Measurements from ENCODE around the gene IKZF4.

DNA sequence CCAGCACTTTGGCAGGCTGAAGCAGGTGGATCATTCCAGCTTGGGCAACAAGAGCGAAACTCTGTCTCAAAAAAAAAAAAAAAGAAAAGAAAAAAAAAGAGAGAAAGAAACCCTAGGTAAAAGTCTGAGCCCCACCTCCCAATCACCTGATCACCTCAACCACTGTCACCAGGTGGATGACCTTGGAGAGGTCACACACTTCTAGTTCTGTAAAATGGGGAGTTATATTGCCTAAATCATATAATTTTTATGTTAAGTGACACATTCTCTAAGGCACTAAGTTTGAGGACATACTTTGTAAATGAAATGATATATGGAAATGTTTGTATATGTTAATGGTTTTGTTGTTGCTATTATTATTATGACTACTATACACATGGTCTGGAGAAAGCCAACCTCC, 57.6 kb downstream of the IKZF4 start:
- no peak for TF ChIP-seq RARB (CRISPR knock-in tag; IDR thresholded peaks at IDR 0.05)
- TF ChIP-seq PATZ1 (CRISPR knock-in tag; IDR thresholded peaks at IDR 0.05; ENCODE audit: borderline replicate concordance): no peak
- TF ChIP-seq ESRRG (CRISPR knock-in tag; IDR thresholded peaks at IDR 0.05): no peak
- no peak for TF ChIP-seq ZFP30 (CRISPR knock-in tag; IDR thresholded peaks at IDR 0.05)

All from SK-N-SH treated with all-trans-retinoic acid at 6 μM for 48 hours (cell line).